ENCODE data around the gene CR1L.
A peak's percentile ranks its signal among the peaks of the same experiment; 100 is the strongest.
"Not testable (repeated sequence)": the region's sequence is repeated elsewhere in the genome, so short reads cannot be mapped to it uniquely, and the experiment has no call there.

CR1L gene

DNA sequence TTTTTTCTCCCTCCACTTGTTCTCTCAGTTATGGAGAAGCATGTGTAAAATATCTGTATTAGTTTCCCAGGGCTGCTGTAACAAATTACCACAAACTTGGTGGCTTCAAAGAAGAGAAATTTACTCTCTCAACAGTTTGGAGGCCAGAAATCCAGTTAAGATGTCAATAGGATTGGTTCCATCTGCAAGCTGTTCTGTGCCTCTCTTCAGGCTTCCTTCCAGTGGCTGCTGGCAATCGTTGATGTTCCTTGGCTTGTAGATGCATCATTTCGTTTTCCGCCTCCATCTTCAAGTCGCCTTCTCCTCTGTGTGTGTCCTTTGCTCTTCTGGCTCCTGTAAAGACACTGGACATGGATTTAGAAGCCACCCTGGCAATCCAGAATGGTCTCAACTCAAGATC is 45.6 kb downstream of the CR1L start:
- not testable (repeated sequence) for DNase-seq

- DNase-seq = no peak
Observed at GRCh38 chr1:207691010-207691409, 46.1 kb downstream of the CR1L start.

GRCh38 chr1:207691841-207692240 is 46.9 kb downstream of the CR1L start:
- DNase-seq = no peak

GRCh38 chr1:207692291-207692690 is 47.4 kb downstream of the CR1L start:
- DNase-seq = not testable (repeated sequence)

GRCh38 chr1:207695891-207696290 is 51.0 kb downstream of the CR1L start:
- no peak for DNase-seq

- DNase-seq = peak; percentile 14
Observed at GRCh38 chr1:207698822-207699483, 54.0 kb downstream of the CR1L start.

- DNase-seq = no peak
Observed at GRCh38 chr1:207702317-207702716, 57.4 kb downstream of the CR1L start.

DNA sequence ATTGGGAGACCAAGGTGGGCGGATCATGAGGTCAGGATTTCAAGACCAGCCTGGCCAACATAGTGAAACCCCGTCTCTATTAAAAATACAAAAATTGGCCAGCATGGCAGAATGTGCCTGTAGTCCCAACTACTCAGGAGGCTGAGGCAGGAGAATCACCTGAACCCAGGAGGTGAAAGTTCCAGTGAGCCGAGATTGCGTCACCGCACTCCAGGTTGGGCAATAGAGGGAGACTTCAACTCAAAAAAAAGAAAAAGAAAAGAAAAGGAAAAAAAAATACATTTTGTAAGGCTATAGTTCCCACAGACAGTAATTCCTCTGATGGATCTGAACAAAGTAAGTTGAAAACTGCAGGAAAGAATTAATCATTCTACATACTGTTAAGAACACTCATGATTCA is 58.8 kb downstream of the CR1L start:
- no peak for DNase-seq

- DNase-seq = not testable (repeated sequence)
Observed at GRCh38 chr1:207708004-207708403, 63.1 kb downstream of the CR1L start.

DNA sequence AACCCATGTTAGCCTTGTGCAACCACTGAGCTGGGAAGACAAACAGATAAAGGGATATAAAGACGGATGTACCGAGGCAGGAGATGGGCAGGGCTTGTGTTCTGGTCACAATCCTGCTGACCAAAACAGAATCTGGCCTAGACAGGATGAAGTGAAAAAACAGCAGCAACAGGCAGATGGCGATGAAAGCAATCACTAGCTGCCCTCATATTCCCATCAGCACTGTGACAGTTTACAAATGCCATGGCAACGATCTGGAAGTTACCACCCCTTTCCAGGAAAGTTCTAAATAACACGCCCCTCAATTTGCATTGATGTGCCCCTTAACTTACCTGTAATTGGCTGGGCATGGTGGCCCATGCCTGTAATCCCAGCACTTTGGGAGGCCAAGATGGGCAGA is 66.4 kb downstream of the CR1L start:
- no peak for DNase-seq

- DNase-seq = not testable (repeated sequence)
Observed at GRCh38 chr1:207712701-207713100, 67.8 kb downstream of the CR1L start.

DNA sequence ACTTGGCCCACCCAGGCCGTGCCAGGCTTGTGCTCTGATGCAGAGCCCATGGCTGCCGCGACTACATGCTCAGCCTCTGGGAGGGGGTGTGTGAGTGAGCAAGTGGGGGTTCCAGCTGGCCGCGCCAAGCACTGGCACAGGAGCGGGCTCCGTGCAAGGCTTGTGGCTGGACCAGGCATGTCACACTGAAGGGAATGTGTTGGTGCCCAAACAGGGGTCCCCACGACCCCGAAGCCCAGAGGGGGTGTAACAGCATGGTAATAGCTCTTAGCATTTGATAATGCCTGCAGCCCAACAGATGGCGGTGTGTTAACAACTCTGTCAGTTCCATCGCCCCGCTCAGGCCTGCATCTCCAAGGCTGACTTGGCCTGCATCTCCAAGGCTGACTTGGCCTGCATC is 68.6 kb downstream of the CR1L start:
- DNase-seq = no peak

GRCh38 chr1:207719234-207719633 is 74.3 kb downstream of the CR1L start:
- no peak for DNase-seq

- DNase-seq = not testable (repeated sequence)
Observed at GRCh38 chr1:207728200-207728858, 83.4 kb downstream of the CR1L start.

GRCh38 chr1:207737503-207738157 is 92.7 kb downstream of the CR1L start:
- not testable (repeated sequence) for DNase-seq

GRCh38 chr1:207738158-207738659 is 93.3 kb downstream of the CR1L start:
- not testable (repeated sequence) for DNase-seq

GRCh38 chr1:207740207-207740606 is 95.3 kb downstream of the CR1L start:
- no peak for DNase-seq

GRCh38 chr1:207742850-207743555 is 98.1 kb downstream of the CR1L start:
- DNase-seq = no peak

DNA sequence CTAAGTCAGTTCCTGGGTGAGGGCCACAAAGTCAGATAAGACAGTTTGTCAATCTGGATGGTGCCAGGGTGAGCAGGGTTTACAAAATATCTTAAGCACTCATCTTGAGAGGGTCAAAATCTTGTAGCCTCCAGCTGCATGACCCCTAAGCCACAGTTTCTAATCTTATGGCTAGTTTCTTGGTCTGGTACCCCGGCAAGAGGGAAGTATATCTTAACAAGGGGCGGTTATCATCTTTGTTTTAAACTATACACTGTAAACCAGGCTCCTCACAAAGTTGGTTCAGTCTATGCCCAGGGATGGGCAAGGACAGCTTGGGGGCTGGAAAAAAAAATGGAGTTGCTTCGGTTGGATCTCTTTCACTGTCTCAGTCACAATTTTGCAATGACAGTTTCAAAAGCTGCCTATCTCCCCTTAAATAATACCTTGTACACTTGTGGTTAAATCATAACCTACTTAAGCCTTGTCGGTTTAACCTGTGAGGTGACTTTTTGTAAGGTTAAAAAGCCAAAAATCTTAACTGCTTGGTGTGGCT is 99.1 kb downstream of the CR1L start:
- DNase-seq = no peak

DNA sequence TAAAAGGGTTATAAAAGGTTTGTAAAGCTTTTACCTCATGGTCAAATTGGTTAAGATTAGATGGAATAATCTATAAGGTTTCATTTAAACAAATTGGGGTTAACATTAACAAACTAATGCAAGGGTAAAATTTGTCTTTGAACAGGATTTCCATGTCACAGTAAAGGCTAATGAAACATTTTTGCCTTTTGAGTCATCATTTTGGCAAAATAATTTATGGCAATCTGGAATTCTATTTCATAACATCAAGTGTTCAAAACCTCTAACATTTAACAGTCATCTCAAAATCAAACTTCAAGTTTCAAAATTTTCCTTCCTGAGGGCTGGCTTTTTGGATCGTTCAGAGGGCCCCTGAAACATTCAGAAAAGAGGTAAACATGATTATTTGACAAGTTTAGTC is 100.4 kb downstream of the CR1L start:
- DNase-seq = no peak

- DNase-seq = no peak
Observed at GRCh38 chr1:207745839-207746767, 101.2 kb downstream of the CR1L start.

All from NCI-H2171 (cell line).